Vagina (tissue), 2 donors: ENCODE measurements around the gene MAN1A1.

Experiments used
- POLR2A ChIP-seq, 2 donors: fragments of 450-650 bp; IDR thresholded peaks; one replicate each; pipeline ENCODE4 v1.6.1; 2017; ENCODE audit warnings: antibody characterized with exemption in 2 of 2, mild to moderate bottlenecking in 2 of 2, moderate library complexity in 2 of 2
- POLR2AphosphoS5 ChIP-seq, 2 donors: sonication (generic); formaldehyde crosslinking; IDR thresholded peaks; one replicate each; pipeline ENCODE4 v1.9.0; 2017; ENCODE audit warnings: antibody characterized with exemption in 2 of 2, mild to moderate bottlenecking in 2 of 2, low read depth in 1 of 2; ENCODE audit not compliant: insufficient read depth in 1 of 2

GRCh38 chr6:119140196-119141140 is 209.1 kb downstream of the MAN1A1 start:
- TF ChIP-seq POLR2AphosphoS5 (IDR thresholded peaks at IDR 0.05; ENCODE audit: insufficient read depth in 1 of 2, low read depth in 1 of 2) (no peak), POLR2A (IDR thresholded peaks at IDR 0.05) (no peak)
